HepG2 (cell line): ENCODE data around the gene ABL2. TPM values are rescaled to one million over a fixed set of nuclear protein-coding genes. Genes with fewer than 3 reads are reported as not detected.

Experiments
- CEBPG ChIP-seq: IDR thresholded peaks from 2 replicates; pipeline ENCODE4 v1.6.1; 2016
- ONECUT2 ChIP-seq: sonication (generic); formaldehyde crosslinking; IDR thresholded peaks from 2 replicates; pipeline ENCODE4 v1.4.0; 2020; ENCODE audit warnings: missing genetic modification reagents
- POLR2A ChIP-seq, 2 experiments: IDR thresholded peaks; 2 replicates each; pipeline ENCODE4 v1.6.1; 2011; ENCODE audit warnings: low read depth in 2 of 2, low read length in 2 of 2, mild to moderate bottlenecking in 1 of 2, moderate library complexity in 1 of 2; ENCODE audit not compliant: insufficient read depth in 1 of 2
- RXRB ChIP-seq: IDR thresholded peaks from 2 replicates; pipeline ENCODE4 v1.6.1; 2016; ENCODE audit warnings: borderline replicate concordance, missing genetic modification reagents, missing compliant biosample characterization
- SOX6 ChIP-seq, 2 experiments: fragments of 450-650 bp in 1 of 2; sonication (generic) in 1 of 2; formaldehyde crosslinking in 1 of 2; IDR thresholded peaks; 2 replicates each; pipeline versions ENCODE4 v1.4.0 to v1.6.1; 2017 to 2020; ENCODE audit warnings: antibody characterized with exemption in 1 of 2, mild to moderate bottlenecking in 1 of 2, missing genetic modification reagents in 1 of 2
- ZBTB7A ChIP-seq: sonication (generic); formaldehyde crosslinking; IDR thresholded peaks from 2 replicates; pipeline ENCODE4 v1.8.0; 2022; ENCODE audit warnings: mild to moderate bottlenecking, missing genetic modification reagents
- ZNF343 ChIP-seq: sonication (generic); formaldehyde crosslinking; IDR thresholded peaks from 2 replicates; pipeline ENCODE4 v1.4.0; 2020; ENCODE audit warnings: mild to moderate bottlenecking, missing genetic modification reagents
- polyA plus RNA-seq, 8 experiments: library from polyadenylated mRNA; depleted of rRNA in 3 of 8; stranded (reverse) in 7 of 8; unstranded in 1 of 8; fragments of >200 nt; fragmentation: Illumina TruSeq in 4 of 8; extraction: Trizol in 4 of 8; gene quantifications; 2 replicates each; pipeline versions ENCODE4 v1.2.1 to v1.2.3, GENCODE V29; 2011 to 2016; ENCODE audit warnings: low read depth in 4 of 8, missing spikeins in 1 of 8, mixed read lengths in 1 of 8; ENCODE audit not compliant: insufficient read depth in 1 of 8
- total RNA-seq, 5 experiments: library from RNA; depleted of rRNA; stranded (reverse); fragments of >200 nt; fragmentation: Illumina TruSeq; extraction: Trizol; gene quantifications; 2 replicates each; pipeline ENCODE4 v1.2.3, GENCODE V29; 2016; ENCODE audit warnings: low read depth in 1 of 5
- TF ChIP-seq, protein P1 (sequence below): sonication (generic); formaldehyde crosslinking; IDR thresholded peaks from 2 replicates; pipeline ENCODE4 v1.5.1; 2020; ENCODE audit warnings: mild to moderate bottlenecking, moderate library complexity, missing genetic modification reagents
- TF ChIP-seq, protein P2 (sequence below): sonication (generic); formaldehyde crosslinking; IDR thresholded peaks from 2 replicates; pipeline ENCODE4 v1.4.0; 2020; ENCODE audit warnings: missing genetic modification reagents
- TF ChIP-seq, protein P3 (sequence below): sonication (generic); formaldehyde crosslinking; IDR thresholded peaks from 2 replicates; pipeline ENCODE4 v1.4.0; 2020; ENCODE audit warnings: missing genetic modification reagents, mild to moderate bottlenecking, borderline replicate concordance

Gene ABL2
- total and polyA plus RNA-seq, 2 of the 13 experiments (the other 11 are each of a cell fraction or from before 2014, with no cell fraction given): 5.8 to 6.0 TPM

DNA sequence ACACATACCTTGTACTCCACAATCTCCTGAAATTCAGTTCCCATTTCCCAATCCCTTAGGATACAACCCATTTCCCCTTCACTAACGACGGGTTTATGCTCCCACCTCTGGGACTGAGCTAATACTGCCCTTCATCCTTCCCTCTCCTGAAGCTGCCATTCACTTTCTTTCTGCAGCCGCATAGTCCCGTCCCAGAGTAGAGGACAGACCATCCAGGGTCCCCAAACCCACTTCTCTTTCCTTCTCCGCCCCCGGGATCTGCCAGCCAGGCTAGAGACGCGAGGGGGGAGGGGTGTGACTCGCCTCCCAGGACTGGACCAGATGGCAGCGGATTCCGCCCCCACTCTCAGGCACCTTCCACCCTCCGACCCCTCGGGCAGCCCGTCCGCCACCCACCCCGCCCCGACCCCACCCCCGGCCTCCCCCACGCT is 679 bp downstream of the ABL2 start (continued):
- TF ChIP-seq ZNF343 (0 out of 2 replicates have a peak, but pooled peaks have one; percentile 36), SOX6 (IDR thresholded peaks at IDR 0.05) (no peak), SOX6 (CRISPR knock-in tag; IDR thresholded peaks at IDR 0.05) (0 out of 2 replicates have a peak, but pooled peaks have one; percentile 14), CEBPG (CRISPR knock-in tag) (0 out of 2 replicates have a peak, but pooled peaks have one; percentile 14), ZBTB7A (peak; percentile 35; the same call in 1 of the 2 replicates), RXRB (0 out of 2 replicates have a peak, but pooled peaks have one; percentile 10), ONECUT2 (no peak), POLR2A (IDR thresholded peaks at IDR 0.05; ENCODE audit: insufficient read depth in 1 of 2, low read depth in 2 of 2, low read length in 2 of 2) (0 out of 4 replicates have a peak, but pooled peaks of 1 of the 2 experiments have one; percentile 32)
- TF ChIP-seq, protein P1, sequence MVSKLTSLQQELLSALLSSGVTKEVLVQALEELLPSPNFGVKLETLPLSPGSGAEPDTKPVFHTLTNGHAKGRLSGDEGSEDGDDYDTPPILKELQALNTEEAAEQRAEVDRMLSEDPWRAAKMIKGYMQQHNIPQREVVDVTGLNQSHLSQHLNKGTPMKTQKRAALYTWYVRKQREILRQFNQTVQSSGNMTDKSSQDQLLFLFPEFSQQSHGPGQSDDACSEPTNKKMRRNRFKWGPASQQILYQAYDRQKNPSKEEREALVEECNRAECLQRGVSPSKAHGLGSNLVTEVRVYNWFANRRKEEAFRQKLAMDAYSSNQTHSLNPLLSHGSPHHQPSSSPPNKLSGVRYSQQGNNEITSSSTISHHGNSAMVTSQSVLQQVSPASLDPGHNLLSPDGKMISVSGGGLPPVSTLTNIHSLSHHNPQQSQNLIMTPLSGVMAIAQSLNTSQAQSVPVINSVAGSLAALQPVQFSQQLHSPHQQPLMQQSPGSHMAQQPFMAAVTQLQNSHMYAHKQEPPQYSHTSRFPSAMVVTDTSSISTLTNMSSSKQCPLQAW (CRISPR knock-in tag): no peak
- TF ChIP-seq, protein P2, sequence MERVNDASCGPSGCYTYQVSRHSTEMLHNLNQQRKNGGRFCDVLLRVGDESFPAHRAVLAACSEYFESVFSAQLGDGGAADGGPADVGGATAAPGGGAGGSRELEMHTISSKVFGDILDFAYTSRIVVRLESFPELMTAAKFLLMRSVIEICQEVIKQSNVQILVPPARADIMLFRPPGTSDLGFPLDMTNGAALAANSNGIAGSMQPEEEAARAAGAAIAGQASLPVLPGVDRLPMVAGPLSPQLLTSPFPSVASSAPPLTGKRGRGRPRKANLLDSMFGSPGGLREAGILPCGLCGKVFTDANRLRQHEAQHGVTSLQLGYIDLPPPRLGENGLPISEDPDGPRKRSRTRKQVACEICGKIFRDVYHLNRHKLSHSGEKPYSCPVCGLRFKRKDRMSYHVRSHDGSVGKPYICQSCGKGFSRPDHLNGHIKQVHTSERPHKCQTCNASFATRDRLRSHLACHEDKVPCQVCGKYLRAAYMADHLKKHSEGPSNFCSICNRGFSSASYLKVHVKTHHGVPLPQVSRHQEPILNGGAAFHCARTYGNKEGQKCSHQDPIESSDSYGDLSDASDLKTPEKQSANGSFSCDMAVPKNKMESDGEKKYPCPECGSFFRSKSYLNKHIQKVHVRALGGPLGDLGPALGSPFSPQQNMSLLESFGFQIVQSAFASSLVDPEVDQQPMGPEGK: peak; percentile 61
- TF ChIP-seq, protein P3, sequence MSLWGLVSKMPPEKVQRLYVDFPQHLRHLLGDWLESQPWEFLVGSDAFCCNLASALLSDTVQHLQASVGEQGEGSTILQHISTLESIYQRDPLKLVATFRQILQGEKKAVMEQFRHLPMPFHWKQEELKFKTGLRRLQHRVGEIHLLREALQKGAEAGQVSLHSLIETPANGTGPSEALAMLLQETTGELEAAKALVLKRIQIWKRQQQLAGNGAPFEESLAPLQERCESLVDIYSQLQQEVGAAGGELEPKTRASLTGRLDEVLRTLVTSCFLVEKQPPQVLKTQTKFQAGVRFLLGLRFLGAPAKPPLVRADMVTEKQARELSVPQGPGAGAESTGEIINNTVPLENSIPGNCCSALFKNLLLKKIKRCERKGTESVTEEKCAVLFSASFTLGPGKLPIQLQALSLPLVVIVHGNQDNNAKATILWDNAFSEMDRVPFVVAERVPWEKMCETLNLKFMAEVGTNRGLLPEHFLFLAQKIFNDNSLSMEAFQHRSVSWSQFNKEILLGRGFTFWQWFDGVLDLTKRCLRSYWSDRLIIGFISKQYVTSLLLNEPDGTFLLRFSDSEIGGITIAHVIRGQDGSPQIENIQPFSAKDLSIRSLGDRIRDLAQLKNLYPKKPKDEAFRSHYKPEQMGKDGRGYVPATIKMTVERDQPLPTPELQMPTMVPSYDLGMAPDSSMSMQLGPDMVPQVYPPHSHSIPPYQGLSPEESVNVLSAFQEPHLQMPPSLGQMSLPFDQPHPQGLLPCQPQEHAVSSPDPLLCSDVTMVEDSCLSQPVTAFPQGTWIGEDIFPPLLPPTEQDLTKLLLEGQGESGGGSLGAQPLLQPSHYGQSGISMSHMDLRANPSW (CRISPR knock-in tag): no peak
